ENCODE data around the gene CXCR6.

The CXCR6 gene

DNA sequence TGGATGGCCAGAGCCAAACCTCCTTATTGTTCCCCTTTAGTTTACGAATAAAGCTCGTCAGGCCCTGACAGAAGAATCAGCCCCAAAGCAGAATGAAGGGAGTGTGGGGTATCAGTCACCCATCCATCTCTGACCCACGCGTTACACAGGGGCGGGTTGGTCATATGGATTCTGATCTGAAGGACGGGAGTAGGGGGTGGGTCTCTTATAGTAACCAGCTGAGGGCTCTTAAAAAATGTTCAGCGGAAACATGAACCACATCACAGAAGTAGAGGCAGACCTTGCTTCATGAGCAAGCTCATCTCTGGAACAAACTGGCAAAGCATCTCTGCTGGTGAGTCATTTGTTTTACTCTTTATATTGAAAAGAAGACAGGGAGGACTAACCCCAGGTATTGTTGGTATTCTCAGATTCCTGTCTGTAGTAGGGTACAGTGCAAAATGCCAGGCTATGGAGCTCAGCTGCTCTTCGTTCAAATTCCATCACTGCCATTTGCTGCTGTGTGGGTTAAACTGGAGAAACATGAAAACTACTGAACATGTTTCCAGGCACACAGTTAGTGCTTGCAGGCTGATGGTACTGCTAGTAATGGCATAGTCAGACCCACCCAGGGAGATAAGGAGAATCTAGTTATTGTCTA is at the start of gene CXCR6:
Gene CXCR6 (plus strand): TSS at position 258 of the 640 bp plus-strand sequence. CDS start 3,018 bp downstream, outside the sequence.
- DNase-seq (ENCODE audit: low read depth), result no peak

DNA sequence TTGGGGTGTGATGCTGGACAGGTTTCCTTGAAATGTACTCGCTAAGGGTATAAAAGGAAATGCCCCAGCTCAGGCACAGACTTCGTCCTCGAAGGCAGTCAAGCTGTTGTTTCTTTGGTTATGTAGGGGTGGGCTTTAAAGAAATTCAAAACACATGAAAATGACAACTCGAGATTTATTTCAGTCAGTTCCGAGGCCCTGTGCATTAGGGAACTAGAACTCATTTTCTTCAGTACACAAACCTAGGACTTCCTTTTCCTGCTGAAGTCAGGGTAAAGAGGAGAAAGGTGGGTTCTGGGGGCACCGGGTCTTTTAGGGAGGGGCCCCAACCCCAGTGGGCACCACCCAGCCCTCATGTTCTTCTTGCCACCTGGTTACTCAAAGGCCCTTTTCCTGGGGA is 49.2 kb upstream of the CXCR6 start:
- DNase-seq (ENCODE audit: low read depth), result no peak

DNA sequence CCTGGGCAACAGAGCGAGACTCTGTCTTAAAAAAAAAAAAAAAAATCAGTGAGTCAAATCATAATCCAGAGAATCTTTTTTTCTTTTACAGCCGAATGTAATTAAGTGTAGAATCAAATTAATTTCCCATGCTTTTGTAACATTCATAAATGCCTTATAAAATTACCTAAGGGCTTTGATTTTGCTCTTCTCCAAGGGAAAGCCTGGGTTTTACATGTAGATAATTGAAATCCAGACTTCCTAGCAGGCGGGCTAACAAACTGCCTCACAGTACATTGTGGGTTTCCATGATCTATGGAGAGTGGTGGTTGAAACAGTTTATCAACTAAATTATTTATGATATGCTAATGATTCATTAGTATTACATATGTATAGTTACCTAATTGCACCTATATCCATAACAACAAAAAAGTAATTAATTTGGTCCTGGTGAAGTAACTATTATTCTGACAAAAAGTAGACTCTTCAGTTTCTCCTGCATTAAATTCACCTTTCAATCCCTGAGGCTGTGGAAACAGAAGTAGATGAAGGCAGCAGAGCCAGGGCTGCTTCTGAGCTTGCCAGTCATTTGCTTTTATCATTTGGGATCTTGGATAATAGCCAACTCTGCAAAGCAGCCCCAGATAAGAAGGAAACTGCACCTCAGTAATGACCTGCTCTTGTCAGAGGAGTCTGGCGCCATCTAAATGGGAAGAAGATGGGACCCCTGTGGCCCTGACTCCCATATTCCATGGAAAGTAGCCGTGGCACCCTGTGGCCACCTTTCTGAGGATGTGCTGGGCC is 47.4 kb upstream of the CXCR6 start:
- no peak for DNase-seq (ENCODE audit: low read depth)

DNA sequence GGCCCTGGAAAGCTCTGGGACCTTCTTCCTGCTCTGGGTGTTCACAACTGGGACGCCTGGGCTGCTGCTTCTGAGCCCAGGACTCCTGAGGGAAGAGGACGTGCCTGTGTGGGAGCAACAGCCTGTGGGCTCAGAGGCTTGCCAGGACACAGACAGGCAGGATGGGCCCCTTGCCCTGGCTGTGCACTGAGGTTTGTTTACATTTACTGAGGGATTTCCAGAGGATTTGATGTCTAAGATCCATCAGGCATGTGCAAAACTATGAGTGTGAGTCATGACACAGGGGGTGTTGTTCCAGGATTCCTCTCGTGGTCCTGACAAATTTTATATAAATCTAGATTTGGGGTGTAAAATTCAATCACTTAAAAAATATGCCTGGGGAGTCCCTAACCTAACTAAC is 46.3 kb upstream of the CXCR6 start:
- no peak for DNase-seq (ENCODE audit: low read depth)

DNA sequence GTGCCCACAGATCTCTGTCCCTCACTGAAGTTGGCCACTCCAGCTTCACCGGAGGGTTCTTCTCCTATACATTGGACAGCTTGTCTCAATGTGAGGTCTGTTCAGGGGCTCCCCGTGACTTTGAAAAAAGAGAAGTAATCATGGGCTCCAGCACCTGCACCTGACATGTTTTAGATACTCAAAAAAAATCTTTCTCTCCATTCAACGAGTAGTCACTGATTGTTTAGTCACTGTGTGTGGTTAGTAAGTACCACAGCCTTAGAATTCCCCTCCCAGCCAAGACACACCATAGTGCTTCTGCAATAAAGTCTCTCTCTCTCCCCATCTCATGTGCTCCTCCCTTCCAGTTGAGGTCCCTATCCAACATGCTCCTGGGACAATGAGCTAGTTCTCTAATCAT is 38.3 kb upstream of the CXCR6 start:
- DNase-seq (ENCODE audit: low read depth), result no peak

DNA sequence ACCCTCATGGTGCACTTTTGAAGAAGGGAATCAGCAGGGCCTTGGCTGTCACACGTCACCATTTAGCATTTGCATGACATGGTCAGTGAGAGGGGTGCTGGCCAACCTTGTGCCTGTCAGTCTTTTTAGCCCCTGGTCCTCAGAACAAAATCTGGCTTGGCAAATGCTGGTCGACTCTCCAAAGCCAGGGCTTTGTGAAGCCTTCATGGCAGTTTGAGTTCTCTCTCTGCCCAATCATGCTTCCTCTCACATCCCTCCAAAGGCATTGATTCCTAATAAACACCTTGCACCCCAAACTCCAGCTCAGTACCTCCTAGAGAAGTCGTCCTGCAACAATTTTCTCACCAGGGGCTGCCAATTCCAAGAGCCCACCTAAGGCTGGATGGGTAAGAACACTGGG is 37.5 kb upstream of the CXCR6 start:
- no peak for DNase-seq (ENCODE audit: low read depth)

DNA sequence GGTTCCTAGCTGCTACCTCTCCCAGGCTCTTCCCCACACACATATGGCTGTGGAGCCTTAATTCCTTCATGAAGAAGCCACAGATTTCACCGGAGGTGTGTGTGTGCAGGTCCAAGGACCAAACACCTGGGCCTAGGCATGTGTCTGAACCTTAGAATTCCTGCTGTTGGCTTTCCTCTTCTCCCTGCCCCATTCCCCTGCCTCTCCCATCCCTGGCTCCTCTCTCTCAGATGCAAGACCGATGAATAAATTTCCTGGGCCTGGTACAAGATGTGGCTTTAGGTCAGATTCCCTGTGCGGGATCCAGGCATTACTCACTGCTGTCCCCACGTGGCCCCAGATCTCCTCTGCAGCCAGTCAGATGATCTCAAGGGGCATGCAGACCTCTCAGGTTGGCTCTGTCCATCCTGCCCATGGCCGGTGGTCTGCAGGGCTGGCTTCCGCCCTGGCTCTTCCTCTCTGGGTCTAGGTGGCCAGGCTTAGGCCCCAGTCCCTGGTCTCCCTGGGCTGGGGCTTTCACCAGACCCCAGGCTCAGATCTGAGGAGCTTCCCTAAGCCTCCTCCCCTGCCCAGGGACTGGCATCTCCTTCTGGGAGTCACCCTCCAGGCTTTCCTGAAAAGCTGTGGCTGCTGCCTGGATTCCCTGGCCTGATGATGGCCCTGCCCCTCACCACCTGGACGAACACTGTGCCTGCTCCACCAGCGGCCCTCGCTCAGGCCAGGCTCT is 36.4 kb upstream of the CXCR6 start:
- DNase-seq (ENCODE audit: low read depth), result peak; percentile 53

DNA sequence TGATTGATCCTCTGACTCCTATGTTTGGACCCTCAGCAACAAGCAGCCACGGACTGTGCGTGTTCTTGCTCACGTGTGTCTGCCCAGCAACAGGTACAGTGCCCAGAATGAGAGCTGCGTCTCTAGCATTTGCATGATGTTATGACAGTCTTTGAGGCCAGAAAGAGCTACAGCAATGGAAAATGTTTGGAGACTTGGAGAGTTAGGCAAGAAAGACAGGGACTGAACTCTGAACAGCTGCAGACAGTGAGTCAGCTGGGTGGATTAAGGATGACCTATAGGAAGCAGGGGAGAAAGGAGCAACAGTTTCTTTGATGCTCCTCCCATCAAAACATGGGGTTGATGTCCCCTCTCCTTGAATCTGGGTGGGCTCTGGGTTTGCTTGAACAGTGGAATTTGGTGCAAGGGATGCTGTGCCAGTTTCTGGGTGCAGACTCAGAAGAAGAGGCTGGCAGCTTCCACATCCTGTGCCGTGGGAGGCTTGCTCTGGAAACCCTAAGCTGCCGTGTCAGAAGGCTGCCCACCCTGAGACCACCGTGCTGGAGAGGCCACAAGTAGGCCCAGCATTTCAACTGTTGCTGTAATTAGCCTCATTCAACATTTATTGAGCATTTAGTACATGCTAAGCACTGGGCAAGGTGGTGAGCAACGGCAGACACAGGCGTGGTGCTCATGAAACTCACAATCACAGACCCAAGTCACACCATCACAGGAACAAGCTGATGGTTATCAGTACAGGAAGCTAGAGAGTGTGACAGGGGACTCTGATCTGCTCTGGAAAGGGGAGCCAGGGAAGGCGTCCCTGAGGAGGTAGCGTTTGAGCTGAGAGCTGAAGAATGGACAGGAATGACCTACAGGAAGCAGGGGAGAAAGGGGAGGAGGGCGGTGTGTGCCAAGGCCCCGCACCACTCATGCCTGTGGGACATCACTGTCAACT is 35.2 kb upstream of the CXCR6 start:
- peak; percentile 57 for DNase-seq (ENCODE audit: low read depth)

DNA sequence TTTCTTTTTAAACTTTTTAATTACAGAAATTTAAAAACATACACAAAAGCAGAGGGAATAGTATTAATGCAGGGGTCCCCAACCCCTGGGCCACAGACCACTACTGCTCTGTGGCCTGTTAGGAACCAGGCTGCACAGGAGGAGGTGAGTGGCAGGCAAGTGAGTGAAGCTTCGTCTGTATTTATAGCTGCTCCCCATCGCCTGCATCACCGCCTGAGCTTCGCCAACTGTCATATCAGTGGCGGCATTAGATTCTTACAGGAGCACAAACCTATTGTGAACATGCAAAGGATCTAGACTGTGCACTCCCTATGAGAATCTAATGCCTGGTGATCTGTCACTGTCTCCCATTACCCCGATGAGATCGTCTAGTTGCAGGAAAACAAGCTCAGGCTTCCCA is 34.5 kb upstream of the CXCR6 start:
- DNase-seq (ENCODE audit: low read depth), result no peak

DNA sequence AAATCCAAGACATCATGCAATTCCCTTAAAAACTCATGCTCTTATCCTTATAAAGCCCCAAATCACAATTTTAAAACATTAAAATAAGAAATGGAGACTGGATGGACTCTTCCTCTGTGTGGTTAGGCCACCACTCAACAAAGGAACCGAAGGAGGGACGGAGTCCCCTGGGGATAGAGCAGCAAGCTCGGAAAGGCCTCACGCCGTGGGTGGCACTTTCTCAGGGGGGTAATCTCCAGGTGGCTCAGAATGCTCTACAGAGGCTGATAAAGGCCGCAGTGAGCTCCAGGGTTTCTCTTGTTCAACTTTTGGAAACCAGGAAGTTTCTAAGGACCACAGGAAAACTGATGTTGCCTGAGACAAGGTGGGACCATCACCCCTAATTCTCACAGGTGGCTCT is 33.7 kb upstream of the CXCR6 start:
- no peak for DNase-seq (ENCODE audit: low read depth)

DNA sequence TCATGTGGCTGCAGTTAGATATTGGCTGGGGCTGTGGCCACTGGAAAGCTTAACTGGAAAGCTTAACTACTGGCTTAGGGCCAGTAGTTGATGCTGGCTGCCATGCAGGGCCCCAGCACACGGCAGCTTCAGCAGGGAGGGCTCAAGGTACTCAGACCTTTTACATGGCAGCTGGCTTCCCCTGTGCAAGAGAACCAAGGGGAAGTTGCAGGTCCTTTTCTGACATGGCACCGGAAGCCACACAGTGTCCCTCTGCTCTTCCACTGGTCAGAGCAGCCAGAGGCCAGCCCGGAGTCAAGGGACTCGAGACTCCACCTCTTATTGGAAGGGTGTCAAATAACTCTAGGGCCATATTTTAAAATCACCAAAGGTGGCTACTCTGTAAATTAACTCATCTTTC is 32.4 kb upstream of the CXCR6 start:
- DNase-seq (ENCODE audit: low read depth), result no peak

DNA sequence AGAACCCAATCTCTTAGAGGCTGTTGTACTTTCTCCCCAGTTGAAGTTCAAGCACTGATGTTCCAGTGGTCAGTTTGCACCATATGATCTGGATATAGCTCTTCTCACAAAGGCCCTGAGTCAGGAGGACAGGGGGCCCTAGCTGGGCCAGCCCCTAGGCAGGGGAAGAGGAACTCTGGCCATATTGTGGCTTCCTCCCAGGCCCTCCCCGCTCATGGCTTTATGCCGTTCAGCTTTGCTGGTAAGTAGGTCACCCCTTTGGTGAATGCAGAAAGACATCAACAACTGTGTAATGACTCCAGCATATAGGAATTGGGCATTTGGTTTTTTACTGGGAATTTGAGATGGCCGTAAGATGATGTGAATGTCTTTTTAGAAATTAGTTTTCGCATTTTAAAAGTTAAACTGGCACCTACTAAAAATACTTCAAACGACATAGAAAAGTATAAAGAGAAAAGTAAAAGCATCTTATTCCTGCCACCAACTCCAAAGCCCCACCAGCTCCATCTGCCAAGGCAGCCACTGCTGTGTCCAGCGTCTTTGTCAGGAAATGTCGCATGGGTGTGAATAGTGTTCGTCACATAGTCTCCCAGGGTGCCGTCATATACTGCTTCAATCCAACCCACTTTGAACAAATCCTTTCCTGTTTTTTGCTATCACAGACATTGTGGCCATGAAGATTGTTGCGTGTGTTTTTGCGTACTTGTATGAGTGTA is 31.6 kb upstream of the CXCR6 start:
- no peak for DNase-seq (ENCODE audit: low read depth)

DNA sequence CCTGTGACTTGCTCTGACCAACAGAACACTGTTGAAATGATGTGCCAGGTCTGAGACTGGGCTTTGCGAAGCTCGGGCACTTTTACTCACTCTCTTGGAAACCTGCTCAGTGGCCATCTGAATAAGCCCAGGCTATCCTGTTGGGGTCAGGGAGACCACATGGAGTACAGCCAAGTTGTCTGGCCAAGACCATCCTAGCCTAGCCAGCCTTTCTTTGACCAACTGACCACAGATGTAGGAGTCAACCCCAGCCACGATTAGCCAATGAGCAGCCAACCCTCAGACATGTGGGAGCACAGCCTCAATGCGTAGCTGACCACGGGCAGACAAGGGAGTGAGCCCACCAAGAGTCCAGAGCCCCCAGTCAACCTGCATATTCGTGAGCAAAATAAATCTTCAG is 30.8 kb upstream of the CXCR6 start:
- no peak for DNase-seq (ENCODE audit: low read depth)

DNA sequence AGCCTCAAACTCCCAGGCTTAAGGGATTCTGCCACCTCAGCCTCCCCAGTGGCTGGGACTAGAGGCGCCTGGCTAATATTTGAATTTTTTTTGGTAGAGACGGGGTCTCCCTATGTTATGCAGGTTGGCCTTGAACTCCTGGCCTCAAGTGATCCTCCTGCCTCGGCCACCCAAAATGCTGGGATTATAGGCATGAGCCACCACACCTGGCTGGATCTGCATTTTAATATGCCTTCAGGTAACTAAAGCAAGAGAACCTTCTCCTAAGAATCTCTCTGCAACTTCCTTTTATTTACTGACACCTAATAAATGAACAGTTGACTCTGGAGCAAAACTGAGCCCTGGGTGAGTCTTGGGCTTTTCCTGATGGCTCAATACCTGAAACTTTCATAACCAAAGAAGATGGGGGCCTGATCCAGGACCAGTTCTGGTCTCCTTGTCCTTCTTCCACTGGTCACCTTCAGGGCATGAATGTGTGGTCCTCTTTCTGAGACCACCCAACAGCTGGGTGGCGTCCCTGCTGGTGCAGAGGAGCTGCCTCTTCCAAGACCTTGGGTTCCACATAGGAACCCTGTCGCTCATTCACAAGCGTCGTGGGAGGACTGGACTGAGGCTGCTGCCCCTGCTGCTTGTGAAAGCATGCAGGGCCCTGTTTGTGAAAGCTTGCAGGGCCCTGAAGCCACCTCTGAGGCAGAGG is 28.8 kb upstream of the CXCR6 start:
- no peak for DNase-seq (ENCODE audit: low read depth)

DNA sequence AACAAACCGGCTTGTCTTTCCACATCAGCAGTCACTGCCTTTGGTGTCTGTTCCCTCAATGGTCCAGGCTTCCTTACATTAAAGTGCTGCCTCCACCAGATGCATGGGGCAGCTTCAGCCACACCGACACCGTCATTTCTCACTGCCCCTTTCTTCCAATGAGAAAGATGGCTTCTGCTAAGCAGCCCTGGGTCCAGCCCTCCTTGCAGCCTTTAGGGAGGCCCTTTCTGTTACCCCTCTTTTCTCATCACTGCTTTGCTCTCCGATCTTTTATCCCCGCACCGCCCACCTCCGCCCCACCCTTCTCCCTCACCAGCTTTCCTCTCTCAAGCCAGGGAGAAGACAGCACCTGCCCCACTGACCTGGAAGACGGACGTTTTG is 28.2 kb upstream of the CXCR6 start:
- DNase-seq (ENCODE audit: low read depth), result no peak

DNA sequence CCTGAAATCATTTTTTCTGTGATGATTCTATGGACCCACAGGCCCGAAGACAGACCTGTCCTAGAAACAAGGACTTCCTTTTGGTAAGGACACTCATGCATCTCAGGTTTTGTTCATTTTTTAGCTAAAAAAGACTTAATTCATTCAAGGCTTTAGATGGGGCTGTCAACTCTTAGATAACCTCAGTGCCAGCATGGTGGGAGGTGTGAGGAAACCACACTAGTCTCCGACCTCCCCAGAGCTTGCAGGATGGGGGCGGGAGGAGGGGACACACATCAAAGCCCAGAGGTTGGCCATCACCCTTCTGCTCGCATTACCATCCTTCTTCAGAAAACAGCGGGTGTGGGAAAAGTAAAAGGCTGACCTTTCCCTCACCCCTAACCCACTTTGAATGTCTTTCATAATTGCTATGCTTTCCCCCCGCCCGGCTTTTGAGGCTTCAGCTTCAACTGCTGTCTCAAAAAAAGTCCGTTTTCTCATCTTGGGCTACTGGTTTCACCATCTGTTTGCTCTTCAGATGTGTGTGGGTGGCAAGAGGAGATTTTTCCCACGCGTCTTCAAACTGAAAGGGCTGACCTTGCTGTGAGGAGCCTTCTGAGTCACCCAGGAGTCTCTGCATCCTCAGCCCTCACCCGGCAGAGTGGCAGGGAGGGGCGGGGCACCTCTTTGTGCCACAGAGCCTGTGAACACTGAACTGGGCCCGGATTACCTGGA is 27.6 kb upstream of the CXCR6 start:
- DNase-seq (ENCODE audit: low read depth), result peak; percentile 83

DNA sequence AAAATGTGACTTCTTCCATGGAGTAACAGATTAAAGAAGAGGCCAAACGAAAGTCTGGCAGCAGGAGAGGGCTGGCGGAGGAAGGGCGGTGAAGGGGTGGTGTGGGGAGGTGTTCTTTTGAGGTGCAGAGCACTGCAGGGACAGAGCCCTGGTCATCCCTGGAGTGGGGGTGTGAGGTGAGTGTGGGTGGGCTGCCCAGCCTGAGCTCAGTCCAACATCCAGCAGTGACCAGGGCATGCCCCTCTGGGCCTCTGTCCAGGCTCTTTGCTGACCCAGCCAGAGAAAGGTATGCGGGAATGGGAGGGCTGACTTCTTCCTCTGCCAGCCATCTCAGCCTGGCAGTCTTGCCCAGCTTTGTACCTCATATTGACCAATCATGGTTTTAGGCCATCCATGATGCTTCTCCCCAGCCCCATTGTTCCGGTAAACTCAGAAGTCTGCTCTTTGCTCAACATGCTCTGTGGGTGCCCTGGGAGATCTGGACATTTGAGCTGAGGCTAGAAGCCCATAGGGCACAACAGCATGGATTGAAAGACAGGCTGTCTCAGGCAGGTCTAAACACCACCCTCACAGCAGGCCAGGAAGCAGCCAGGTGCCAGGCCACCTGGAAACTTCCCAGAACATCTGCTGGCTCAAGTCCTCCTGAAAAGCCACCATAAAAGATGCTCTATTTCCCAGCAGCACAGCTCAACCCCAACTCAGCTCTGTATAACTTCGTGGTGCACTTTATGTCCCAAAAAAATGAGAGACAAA is 25.9 kb upstream of the CXCR6 start:
- no peak for DNase-seq (ENCODE audit: low read depth)

DNA sequence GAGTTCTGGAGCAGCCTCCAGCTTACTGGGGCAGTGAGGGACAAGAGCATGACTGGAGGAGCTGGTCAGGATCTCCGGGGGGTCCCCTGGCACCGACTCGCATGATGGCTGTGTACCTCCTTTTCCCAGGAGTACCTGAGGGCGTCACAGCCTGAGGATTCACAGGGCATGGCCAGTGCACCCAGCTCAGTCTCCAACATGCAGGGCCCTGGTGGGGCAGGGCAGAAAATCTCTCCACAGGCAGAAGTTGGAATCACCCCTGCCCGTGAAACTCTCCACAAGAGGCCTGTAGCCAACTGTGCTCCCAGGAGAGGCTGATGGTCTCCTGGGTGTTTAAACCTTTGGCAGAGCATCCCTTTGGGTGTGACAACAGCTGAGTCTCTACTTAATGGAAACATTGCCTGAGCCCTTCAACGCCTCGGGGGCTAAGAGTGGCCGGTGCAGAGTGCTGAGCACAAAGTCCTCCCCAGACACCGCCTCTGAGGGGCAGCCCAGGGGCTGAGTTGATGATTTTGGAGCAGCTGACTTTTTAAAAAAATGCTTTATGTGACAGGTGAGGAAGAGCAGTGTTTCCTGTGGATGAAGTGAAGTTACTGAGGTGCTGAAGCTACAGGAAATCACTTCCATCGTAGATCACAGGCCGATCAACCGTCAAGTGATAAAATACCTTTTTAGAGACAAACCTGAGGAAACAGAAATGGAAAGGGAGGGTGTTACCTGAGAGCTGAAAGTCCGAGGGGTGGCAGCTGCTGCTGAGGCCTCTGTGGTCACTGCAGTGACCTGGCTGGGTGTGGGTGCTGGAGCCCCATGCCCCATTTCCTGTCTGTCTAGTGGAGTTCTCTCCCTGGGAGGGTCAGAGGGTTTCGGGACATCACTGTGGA is 21.9 kb upstream of the CXCR6 start:
- no peak for DNase-seq (ENCODE audit: low read depth)

DNA sequence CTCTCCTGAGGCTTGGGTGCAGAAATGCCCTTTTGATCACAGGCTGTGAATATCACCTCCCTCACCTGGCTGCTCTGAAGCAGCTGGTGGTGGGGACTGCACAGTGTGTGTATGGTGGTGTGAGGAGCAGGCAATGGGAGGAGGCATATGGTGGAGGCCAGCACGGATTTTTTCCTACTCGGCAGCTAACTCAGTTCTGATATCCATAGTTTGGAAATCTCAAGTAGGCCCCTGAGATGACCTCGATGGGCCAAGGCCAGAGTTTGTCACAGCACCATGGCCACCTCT is 21.3 kb upstream of the CXCR6 start:
- DNase-seq (ENCODE audit: low read depth), result no peak

Data from non-pigmented ciliary epithelial cell (primary cell).